ENCODE measurements around the gene GTF2IRD1.

GRCh38 chr7:74428023-74428422 is 25.7 kb upstream of the GTF2IRD1 start:
- TF ChIP-seq CTCF (IDR thresholded peaks at IDR 0.05 in 4 of 5, conservative IDR thresholded peaks at IDR 0.05 in 1 of 5) (no peak), POLR2A (IDR thresholded peaks at IDR 0.05) (no peak)

All from gastrocnemius medialis (tissue), 4 donors.